SHP77 (cell line): ENCODE measurements around the gene CERS6.
"Not testable (repeated sequence)": the region's sequence is repeated elsewhere in the genome, so short reads cannot be mapped to it uniquely, and the experiment has no call there.

Experiments used
- DNase-seq, 2 experiments: peaks; one replicate each; lab custom pipeline; 2025; lab: John Stamatoyannopoulos, UW

Gene CERS6

GRCh38 chr2:168773719-168774521, 317.8 kb downstream of the CERS6 start:
- peak; percentile 2 to 30 for DNase-seq

DNA sequence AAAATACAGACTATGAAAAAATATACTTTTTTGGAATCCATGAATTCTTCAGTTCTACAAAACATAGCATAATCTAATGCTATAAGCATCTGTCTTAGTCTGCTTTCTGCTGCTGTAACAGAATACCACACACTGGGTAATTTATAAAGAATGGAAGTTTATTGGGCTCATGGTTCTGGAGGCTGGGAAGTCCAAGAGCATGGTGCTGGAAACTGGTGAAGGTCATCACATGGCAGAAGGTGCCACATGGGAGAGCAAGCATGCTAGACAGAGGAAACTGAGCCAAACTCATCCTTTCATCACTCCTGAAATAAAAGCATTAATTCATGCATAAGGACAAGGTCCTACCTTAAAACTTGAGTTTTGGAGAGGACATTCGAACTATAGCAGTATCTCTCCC, 319.8 kb downstream of the CERS6 start:
- DNase-seq, result no peak

DNA sequence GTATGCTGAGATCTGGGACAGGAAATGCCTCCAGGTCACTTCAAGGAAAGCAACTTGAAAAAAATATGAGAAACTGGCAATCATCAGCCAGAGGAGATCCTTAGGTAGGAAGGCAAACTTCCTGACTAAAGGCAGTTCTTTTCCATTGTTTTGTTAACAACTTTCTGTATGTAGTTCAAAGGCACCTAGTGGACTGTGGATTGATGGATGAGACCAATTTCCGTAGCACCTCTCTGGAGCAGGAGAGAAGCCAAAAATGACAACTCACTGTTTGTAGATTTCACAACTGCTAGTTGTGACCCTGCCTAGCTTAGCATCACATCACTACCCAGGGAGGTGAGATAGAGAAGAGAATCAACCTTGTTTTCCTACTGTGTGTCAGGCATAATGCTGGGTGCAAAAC, 324.6 kb downstream of the CERS6 start:
- DNase-seq, result no peak

DNA sequence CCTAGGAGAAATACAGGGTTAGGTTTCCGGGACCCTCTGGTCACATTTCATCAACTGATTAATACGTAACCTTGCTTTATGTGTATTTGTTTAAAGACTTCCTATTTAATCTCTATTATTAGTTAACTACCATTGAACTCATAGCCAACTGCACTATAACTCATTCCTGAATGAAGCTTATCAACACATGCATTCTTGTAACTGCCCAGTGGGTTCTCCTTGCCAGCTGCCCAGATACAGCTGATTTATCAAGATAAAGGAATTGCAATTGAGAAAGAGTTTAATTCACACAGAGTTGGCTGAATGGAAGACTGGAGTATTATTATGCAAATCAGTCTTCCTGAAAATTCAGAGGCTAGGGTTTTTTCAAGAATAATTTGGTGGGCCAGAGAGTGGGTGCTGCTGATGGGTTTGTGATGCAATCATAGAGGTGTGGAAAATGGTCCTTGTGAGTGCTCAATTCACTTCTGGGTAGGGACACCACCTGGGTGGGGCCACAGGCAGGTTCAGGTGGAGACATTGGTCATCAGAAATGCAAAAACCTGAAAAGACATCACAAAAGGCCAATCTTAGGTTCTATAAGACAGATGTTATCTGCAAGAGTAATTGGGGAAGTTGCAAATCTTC, 325.2 kb downstream of the CERS6 start:
- no peak for DNase-seq

DNA sequence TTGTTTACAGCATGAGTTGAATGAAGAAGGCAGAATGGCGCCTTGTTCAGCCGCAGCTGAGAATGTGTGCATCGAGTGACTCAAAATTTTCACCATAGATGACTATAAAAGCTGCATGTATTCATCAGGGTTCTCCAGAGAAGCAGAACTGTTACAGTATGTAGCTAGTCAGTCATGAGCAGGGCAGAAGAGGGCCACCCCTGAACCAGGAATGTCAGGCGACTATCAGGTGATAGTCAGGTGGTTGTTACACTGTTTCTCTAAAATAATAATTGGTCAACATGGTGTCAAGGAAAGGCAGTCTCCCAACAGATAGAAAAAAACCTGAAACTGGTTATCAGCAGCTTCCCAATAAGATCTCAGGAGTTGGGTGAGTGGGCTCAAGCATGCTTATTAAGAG, 326.2 kb downstream of the CERS6 start:
- DNase-seq, result no peak

- no peak for DNase-seq
These were observed 328.9 kb downstream of the CERS6 start for GRCh38 chr2:168784993-168785392.

GRCh38 chr2:168787098-168787781, 331.2 kb downstream of the CERS6 start:
- no peak for DNase-seq

- no peak for DNase-seq
These were observed 331.8 kb downstream of the CERS6 start for GRCh38 chr2:168787782-168788376.

GRCh38 chr2:168789776-168790175, 333.7 kb downstream of the CERS6 start:
- no peak for DNase-seq

- no peak for DNase-seq
These were observed 334.3 kb downstream of the CERS6 start for GRCh38 chr2:168790226-168790902.

DNA sequence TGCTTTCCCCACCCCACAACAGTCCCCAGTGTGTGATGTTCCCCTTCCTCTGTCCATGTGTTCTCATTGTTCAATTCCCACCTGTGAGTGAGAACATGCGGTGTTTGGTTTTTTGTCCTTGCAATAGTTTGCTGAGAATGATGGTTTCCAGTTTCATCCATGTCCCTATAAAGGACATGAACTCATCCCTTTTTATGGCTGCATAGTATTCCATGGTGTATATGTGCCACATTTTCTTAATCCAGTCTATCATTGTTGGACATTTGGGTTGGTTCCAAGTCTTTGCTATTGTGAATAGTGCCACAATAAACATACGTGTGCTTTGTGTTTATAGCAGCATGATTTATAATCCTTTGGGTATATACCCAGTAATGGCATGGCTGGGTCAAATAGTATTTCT, 335.1 kb downstream of the CERS6 start:
- not testable (repeated sequence) for DNase-seq

- no peak for DNase-seq
These were observed 337.5 kb downstream of the CERS6 start for GRCh38 chr2:168793596-168793995.

DNA sequence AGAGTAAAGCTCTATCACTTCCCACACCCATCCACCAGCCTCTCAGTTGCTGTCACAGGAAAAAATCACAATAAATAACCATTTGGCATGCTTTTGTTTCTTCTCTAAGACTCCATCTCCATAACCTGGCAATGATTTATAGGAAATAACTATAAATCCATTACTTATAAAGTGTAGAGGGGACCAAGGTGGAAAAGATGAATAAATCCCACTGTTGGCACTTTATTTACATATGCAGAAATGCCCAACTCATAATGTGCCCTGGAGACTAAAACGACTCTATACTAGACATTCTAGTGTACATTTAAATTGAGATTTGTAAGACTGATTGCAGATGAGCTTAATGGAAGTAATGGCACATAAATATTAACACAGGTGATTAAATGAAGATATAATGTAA, 338.9 kb downstream of the CERS6 start:
- no peak for DNase-seq

GRCh38 chr2:168796090-168796577, 340.1 kb downstream of the CERS6 start:
- peak in 1 of 2 experiments; percentile 16 for DNase-seq

DNA sequence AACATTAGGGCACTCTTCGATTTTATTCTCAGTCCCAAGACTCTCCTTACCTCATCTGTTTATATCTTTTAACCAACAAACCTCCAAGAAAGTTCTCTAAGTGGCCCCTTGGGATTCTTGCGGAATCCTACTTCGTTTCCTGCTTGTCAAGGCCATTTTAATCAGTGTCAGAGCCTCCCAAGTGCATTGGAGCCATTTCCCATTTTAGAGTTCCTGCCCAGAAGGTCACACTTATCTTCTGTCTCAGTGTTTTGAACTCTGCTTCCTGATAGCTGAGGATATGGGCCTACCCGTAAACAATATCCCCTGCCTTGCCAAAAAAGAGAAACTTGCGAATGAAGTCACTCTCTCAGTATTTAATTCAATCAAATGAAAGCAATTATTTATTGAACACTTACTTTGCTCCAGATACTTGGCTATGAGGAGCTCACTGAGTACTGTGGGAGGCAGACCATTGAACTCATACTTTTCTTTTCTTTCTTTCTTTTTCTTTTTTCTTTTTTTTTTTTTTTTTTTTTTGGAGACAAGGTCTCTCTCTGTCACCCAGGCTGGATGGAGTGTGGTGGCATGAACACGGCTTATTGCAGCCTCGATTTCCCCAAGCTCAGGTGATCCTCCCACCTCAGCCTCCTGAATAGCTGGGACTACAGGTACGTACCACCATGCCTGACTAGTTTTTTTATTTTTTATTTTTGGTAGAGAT, 340.7 kb downstream of the CERS6 start:
- DNase-seq, result no peak

DNA sequence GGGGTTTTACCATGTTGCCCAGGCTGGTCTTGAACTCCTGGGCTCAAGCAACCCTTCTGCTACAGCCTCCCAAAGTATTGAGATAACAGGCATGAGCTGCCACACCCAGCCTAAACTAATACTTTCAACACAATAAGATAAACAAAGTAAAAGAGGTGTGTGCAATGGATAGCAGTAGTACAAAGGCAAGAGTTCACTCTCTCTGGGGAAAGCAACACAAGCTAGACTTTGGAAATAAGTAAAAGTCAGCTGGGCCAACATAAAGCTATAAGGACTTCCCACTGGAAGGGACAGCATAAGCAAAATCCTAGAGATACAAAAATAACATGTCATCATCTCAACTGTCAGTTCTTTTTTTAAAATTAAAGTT, 341.2 kb downstream of the CERS6 start:
- DNase-seq, result no peak

DNA sequence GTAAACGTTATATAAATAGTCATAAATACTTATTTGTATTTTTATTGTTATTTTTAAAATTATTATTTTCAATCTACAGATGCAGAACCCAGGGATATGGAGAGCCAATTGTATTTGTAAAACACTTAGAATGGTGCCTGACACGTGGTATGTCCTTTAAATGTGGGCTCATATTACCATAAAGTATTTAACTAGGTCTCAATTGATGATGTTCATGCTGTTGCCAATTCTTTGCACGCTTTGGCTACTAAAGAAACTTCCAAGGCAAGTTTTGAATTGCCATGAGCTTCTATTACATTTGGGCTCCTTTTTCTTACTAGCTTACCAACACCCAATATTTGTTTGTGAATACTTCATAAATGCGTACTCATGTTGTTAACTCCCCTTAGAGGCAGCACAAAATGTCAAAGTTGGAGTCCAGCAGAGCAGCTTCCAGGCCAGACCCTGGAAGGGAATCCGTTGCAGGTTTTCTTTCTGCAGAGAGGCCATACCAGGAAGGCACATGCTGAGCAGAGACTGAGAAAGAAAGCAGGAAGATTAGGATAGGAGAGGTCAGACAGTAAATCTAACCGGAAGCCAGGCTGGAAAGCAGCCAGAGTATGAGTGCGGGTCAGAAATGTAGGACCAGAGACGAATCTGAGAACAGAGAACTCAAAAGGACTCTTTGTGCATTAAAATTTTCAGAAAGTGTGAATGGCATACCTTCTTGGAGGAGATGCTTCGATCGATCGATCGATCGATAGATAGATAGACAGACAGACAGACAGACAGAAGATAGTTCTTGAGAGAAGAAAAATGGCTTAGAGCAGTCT, 342.2 kb downstream of the CERS6 start:
- no peak for DNase-seq

DNA sequence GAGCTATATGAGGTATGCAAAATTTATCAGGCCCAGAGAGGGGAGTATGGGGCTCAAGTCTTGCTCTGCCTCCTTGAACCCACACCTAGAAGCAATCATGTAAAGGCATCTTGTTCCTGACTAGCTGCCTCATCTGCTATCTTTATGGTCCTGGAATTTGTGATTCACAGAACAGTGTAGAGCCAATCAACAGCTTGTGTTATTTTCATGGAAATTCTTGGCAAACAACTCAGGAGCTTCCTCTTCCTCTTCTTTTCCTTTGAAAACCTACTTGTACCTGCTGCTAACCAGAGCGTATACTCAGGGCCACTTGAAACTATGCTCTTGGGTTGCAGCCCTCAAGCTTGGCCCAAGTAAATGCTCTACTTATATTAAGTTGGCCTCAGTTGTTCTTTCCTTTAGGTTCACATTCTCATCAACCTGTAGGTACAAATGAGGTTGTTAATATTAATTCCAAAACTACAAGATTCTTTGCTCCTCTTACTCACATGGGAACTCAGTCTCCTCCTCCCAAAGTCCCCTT, 342.9 kb downstream of the CERS6 start:
- no peak for DNase-seq

DNA sequence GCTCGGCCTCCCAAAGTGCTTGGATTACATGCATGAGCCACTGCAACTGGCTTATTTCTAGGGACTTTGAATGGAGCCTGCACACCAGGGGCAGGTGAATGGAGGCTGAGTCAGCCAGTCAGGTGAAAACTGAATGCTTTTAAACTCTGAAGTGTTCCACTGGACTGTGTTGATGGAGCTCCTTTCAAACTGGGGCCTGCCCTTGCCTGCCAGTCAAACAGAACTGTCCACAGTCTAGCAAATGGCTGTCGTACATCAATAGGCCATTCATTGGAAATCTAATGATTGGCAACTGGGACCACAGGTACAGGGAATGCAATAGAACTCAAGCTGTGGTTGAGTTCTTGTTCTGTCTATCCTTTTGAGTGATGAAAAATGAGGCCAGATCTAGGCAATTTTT, 345.4 kb downstream of the CERS6 start:
- DNase-seq, result no peak
